GM12874 (cell line): ENCODE results near the gene ADAM19.

Experiments
- TF ChIP-seq, protein P1 (sequence below): IDR thresholded peaks from 2 replicates; pipeline ENCODE4 v1.5.1; 2011; ENCODE audit warnings: low read depth, mild to moderate bottlenecking, control low read depth, low read length, moderate library complexity; ENCODE audit not compliant: insufficient read depth

ADAM19 gene, protein sequence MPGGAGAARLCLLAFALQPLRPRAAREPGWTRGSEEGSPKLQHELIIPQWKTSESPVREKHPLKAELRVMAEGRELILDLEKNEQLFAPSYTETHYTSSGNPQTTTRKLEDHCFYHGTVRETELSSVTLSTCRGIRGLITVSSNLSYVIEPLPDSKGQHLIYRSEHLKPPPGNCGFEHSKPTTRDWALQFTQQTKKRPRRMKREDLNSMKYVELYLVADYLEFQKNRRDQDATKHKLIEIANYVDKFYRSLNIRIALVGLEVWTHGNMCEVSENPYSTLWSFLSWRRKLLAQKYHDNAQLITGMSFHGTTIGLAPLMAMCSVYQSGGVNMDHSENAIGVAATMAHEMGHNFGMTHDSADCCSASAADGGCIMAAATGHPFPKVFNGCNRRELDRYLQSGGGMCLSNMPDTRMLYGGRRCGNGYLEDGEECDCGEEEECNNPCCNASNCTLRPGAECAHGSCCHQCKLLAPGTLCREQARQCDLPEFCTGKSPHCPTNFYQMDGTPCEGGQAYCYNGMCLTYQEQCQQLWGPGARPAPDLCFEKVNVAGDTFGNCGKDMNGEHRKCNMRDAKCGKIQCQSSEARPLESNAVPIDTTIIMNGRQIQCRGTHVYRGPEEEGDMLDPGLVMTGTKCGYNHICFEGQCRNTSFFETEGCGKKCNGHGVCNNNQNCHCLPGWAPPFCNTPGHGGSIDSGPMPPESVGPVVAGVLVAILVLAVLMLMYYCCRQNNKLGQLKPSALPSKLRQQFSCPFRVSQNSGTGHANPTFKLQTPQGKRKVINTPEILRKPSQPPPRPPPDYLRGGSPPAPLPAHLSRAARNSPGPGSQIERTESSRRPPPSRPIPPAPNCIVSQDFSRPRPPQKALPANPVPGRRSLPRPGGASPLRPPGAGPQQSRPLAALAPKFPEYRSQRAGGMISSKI

DNA sequence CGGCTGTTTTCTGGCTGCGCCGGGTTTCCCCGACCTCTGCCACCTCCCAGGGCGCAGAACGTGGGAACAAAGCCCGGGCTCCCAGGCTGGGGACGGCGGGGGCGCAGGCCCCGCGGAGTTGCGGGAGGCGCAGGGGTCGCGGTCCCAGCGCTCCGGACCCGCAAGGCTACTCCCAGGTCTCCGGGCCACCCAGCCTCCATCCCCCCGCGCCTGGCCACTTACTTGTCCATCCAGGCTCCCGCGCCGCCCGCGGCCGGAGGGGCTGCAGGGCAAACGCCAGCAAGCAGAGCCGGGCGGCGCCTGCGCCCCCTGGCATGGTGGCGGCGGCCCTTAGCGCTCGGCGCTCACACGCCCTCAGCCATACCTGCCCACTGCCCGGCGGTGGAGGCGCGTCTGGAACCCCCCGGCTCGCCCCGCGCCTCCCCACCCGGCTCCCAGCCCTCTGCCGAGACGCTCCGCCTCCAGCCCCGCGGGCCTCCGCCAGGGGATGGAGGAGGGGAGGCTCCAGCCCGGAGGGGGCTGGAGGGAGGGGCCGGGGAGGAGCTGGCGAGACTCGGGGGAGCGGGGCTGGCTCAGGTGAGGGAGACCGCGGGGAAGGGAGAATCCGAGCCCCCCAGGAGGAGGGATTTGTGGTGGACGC, at the start of gene ADAM19:
Gene ADAM19 (minus strand): TSS at position 395 of the 640 bp plus-strand sequence. CDS start 79 bp downstream, at position 316.
- TF ChIP-seq, protein P1, sequence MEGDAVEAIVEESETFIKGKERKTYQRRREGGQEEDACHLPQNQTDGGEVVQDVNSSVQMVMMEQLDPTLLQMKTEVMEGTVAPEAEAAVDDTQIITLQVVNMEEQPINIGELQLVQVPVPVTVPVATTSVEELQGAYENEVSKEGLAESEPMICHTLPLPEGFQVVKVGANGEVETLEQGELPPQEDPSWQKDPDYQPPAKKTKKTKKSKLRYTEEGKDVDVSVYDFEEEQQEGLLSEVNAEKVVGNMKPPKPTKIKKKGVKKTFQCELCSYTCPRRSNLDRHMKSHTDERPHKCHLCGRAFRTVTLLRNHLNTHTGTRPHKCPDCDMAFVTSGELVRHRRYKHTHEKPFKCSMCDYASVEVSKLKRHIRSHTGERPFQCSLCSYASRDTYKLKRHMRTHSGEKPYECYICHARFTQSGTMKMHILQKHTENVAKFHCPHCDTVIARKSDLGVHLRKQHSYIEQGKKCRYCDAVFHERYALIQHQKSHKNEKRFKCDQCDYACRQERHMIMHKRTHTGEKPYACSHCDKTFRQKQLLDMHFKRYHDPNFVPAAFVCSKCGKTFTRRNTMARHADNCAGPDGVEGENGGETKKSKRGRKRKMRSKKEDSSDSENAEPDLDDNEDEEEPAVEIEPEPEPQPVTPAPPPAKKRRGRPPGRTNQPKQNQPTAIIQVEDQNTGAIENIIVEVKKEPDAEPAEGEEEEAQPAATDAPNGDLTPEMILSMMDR: no peak

DNA sequence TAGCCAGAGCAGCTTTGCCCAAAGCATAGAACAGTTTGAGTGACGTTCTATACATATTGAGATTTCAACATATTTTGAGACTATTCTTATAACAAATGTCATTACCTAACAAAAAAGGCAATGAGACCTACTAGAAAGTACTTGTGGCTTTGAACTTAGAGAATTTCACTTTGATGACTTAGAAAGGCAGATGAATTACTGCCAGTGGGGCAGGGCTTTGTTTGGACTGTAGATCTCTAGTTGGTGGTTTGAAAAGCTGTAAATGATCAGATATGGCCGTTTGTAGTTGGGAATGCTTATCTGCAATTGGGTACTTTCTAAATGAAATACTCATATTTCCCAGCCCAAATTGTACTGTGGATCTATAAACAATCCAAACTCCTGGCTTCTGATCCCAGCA, 48.6 kb upstream of the ADAM19 start:
- TF ChIP-seq, protein P1: no peak

DNA sequence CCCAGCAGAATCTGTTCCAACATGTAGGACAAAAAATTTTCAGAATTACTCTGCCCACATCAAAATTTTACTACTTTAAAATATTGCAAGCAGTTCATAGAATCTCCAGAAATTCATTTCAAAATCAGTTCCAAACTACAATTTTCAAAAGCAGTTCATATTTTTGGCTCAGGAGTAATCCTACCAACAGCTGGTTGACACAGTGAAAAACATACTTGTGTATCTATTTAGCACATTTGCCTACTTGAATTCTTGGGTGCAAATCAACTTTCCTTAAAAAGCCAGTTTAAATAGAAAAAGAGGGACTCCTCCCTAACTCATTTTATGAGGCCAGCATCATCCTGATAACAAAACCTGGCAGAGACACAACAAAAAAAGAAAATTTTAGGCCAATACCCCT, 45.2 kb upstream of the ADAM19 start:
- TF ChIP-seq, protein P1: no peak

DNA sequence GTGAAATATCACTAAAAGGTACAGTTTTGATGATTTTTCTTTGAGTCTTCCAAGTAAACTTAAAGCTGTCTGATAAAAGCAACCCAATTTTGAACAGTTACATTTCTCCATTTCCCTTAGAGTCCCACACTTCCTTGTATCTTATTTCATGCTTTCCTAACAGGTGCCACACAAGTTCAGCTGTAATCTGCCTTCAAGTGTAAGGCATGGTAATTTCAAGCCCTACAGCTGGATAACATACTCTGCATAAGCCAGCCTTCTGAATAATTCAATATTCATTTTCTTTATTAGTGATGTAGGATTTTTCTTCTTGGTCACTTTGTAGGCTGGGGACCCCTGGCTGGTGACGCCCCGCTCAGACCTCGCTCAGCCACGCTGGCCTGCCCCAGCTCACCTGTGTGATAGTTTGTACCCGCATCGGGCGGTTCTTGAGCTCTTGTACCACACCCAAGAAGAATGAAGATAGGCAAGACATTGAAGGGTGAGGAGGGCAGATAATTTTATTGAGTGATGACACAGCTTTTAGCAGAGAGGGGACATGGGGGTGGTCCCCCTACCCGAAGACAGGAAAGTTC, 42.7 kb upstream of the ADAM19 start:
- TF ChIP-seq, protein P1: no peak

DNA sequence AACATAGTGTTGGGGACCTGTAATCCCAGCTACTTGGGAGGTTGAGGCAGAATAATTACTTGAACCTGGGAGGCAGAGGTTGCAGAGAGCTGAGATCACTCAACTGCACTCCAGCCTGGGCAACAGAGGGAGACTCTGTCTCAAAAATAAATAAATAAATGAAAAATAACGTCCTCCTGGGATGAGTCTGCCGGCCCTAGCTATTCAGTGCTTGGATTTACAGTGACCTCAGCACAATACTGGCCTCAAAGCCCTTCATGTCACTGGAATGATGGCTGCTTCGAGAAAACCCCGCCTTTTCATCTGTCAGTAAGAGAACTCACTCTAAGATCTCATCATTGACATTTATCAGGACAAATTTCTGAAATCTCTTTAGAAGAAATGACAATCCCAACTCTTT, 41.2 kb upstream of the ADAM19 start:
- TF ChIP-seq, protein P1: no peak

- TF ChIP-seq, protein P1: no peak
Measured at GRCh38 chr5:157613385-157614245, 38.0 kb upstream of the ADAM19 start.
